Stimulated activated CD4-positive, alpha-beta T cell treated with anti-CD3 and anti-CD28 coated beads, Interleukin-2, amount 100 ng/mL, for 24 hours (primary cell): ENCODE results near the gene CACNA1C.

Source experiments
- DNase-seq, 2 donors: peaks; one replicate each; pipeline ENCODE4 v3.0.0-alpha.2; 2020

Gene CACNA1C

DNA sequence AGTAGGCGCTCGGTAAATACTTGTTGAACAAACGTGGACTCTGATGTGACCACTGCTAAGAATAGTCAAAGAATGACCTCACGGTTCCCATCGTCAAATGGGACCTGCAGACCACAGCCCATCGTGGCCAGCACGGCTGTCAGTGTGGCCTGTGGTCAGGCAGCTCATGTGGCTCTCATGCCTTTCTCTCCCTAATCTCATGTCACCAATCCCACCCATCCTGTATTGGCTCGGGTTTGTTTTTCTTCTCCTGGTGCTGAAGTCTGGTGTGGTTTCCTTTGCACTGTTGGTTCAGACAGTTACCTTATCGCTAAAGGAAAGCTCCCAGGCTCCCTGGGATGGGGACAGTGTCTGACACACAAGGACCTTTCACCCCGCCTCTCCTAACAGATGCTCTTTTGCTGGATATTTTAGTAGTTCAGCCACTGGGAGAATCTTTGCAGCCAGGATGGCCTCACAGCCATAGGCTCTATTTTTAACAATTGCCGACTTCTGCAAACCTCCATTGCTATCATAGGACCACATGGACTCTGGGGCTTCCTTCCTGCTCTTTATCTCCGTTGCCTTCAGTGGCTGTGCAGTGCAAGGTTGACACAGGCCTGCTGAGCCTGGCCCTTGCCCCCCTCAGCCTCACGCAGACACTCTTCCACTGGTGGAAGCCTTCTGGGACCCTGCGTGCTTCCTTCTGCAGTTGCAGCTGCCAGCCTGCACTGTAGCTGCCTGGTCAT, 448.8 kb downstream of the CACNA1C start:
- no peak for DNase-seq

DNA sequence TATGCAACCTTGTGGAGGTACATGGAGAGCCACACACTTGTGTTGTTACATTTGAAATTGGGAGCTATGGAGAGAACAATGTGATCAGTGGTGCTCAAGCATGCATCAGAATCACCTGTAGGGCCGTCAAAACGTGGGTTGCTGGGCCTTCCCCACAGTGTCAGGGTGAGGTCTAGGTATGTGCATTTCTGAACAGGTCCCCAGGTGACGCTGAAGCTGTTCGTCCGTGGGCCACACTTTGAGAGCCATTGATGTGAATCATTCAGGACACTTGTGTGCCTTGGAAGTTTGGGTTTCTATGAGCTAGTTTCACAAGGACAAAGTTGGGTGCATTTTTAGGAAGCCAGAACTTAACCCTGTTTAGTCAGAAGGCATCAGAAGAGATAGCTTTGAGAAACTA, 450.2 kb downstream of the CACNA1C start:
- no peak for DNase-seq

- DNase-seq, result no peak
These were observed 451.0 kb downstream of the CACNA1C start for GRCh38 chr12:2503762-2504161.

- no peak for DNase-seq
These were observed 451.8 kb downstream of the CACNA1C start for GRCh38 chr12:2504577-2504976.

DNA sequence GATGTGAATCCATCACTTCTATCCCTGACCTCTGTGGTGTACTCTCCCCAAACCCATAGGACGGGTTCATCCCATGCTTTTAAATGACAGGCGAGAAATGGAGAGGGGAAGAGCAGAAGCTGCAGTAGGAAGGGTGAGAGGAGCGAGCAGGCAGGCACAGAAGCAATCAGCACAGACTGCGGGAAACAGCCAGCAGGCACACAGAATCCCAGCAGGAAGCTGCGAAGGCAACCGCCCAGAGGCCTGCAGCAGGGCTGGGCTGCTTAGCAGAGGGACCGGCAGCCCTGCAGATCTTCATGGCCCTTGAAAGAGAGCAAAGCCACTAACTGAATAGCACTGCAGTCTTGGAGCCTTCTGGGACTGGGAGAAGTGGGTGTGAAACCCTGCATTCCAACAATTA, 455.0 kb downstream of the CACNA1C start:
- DNase-seq, result no peak

DNA sequence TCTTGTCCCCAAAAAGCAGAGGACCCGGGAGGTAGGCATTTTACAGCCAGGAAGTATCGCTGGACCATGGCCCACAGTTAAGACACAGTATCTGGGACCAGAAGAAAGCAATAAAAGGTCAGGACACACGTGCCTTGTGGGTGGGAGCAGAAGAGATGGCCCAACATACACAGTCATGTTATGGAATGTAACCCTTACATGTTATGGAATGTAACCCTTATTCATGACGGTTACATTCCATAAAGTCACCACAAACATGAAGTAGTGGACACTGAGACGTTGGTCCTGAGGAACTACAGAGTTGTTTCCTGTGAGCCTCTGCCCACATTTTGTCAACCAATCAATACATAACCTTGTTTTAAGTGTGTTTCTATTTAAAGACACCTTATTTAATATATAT, 456.4 kb downstream of the CACNA1C start:
- DNase-seq, result no peak

GRCh38 chr12:2510045-2510444, 457.3 kb downstream of the CACNA1C start:
- DNase-seq, result no peak

- DNase-seq, result no peak
These were observed 460.6 kb downstream of the CACNA1C start for GRCh38 chr12:2513141-2514037.

DNA sequence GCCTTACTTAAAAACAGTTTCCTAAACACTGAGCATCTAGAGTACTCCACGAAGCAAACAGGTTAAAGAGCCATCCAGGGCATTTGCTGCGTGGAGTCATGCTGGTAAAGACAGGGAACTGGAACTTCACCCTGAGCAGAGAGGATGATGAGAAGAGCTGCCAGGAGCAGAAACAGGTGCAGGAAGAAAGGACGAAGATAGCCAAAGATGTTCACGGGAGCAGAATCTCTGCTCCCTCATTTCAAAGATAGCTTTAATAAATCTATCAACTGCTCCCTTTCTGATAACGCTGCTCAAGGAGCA, 461.2 kb downstream of the CACNA1C start:
- DNase-seq, result no peak

GRCh38 chr12:2520722-2521246, 468.0 kb downstream of the CACNA1C start:
- no peak for DNase-seq

GRCh38 chr12:2523317-2523716, 470.5 kb downstream of the CACNA1C start:
- DNase-seq, result no peak

DNA sequence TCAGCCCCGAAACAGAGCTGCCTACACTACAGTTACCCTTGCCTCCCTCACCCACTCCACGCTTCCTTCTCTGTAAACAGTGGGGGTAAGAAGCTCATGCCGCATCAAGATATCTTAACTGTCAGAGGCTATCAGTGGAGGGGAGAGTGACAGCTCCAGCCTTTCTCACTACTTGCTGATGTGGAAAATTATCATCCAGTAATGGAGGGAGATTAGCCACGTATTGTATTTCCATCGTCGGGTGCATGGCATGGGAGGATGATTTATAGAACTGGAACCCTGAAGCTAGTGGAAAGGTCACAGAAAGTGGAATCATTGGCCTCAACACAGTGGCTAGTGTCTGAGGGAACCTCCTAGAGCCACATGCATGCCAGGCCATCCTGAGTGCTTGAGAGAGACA, 471.1 kb downstream of the CACNA1C start:
- DNase-seq, result no peak

DNA sequence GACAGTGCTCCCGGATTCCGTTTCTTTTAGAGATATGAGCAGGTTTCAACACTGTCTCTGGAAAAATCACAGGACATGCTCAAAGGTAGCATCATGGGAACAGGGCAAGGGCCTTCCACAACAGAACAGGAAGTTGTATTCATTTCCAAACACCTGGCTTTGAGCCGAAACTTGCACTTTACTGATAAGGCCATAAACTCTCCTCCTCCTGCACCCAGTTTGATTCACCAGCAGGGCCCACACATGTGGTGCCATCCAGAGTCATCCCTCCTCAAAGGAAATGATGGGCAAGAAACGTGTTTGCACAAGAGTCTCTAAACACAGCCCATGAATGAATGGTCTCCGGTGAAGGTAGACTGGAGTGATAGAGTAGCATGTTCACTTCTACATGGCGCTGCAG, 473.6 kb downstream of the CACNA1C start:
- DNase-seq, result no peak

GRCh38 chr12:2528001-2528400, 475.2 kb downstream of the CACNA1C start:
- DNase-seq, result no peak

DNA sequence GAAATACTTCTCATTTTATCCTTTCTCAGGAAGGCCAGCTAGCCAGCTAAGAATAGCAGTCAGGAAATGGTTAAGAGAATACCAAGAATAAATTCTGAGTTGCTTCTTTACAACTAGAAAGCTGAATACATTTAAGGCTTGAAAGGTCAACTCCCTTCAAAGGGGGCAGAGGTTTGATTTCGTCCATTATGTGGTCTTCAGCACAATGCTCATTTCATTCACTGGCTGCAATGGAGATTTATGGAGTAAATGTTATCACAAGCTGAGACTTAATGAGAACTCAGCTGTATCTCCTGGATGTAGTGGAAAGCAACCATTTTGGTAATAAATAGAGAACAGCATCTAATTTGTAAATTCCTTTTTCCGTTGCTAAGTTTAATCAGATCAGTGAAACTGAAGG, 477.0 kb downstream of the CACNA1C start:
- no peak for DNase-seq

- DNase-seq, result no peak
These were observed 478.6 kb downstream of the CACNA1C start for GRCh38 chr12:2531371-2531770.

GRCh38 chr12:2533036-2533435, 480.2 kb downstream of the CACNA1C start:
- no peak for DNase-seq

- no peak for DNase-seq
These were observed 482.9 kb downstream of the CACNA1C start for GRCh38 chr12:2535583-2536204.

DNA sequence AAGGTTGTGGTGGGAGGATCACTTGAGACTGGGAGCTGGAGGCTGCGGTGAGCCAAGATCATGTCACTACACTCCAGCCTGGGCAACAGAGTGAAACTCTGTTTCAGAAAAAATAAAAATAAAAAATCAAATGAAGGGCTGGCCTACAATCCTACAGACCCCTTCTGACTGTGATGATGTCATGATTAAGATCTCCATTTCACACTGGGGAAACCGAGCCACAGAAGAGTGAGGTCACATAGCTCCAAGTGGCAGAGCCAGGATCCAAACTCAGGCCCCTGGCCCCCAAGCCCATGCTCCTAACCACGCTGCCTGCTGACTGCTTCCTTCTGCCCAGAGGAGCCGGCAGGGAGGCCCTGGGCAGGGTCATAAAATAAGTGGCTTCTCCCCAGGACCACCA, 483.9 kb downstream of the CACNA1C start:
- DNase-seq, result no peak

DNA sequence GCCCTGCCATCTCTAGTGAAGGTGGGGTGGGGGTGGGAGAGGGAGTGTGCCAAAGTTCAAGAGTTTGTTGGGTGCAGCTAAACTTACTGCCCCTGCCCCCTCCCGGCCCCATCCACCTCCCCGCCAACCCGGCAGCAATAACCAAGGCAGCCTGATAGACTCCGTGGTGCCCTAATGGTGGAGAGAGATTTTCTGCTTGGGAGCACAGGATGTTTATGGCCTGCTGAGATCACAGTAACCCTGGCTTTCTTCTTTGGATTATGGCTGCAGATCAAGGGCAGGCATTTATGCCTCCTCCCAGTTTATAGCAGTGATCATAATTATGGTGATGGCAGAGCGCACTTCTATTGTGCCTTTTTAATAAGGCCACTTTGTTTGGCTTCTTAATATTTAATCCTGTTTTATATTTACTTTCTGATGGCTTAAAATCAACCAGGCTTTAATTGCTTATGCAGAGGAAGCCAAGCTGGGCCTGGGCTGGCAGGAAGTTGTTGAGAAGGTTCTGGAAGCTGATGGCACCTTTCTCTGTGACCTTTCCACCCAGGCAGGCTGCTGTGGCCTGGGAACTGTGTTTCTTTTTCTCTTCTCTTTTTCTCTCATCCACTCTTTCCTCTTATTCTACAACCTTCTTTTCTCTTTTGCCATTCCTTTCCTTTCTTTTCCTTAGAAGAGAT, 485.2 kb downstream of the CACNA1C start:
- DNase-seq, result no peak

DNA sequence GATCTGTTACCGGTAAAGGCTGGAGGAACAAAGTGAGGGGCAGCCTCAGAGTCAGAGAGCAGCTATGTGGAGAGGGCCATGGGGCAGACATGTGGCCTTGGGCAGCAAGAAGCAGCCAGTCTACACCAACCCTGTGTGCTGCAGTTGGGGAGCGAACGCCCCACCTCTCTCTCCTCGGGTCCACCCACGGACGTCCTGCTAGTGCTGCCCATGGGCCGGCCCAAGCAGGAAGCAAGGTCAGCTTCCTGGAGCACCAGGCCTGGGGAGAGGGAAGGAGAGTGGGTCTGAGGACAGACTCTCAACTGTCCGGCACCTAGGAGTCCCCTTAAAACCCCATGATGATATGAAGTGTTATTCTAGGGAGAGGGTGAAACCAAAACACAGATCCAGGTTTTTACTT, 487.2 kb downstream of the CACNA1C start:
- DNase-seq, result no peak

GRCh38 chr12:2540535-2540941, 487.8 kb downstream of the CACNA1C start:
- no peak for DNase-seq

- no peak for DNase-seq
These were observed 488.9 kb downstream of the CACNA1C start for GRCh38 chr12:2541631-2542204.
